Measurements from ENCODE around the gene MCTP2.

- no peak for TF ChIP-seq POLR2A (IDR thresholded peaks at IDR 0.05)
- TF ChIP-seq CTCF (IDR thresholded peaks at IDR 0.05), result no peak
- TF ChIP-seq EP300 (IDR thresholded peaks at IDR 0.05), result no peak
Measured at GRCh38 chr15:94252906-94253491, 21.6 kb downstream of the MCTP2 start.
